ENCODE results near the gene DIS3L2. TPM values are rescaled to one million over a fixed set of nuclear protein-coding genes. Genes with fewer than 3 reads are reported as not detected.

The DIS3L2 gene
- total RNA-seq, 1 donor from 2014 or later, result 53.6 TPM

GRCh38 chr2:231992888-231993287, 31.4 kb downstream of the DIS3L2 start:
- H3K9me3 Mint-ChIP-seq, result no peaks in the 10 kb centered on the region
- H3K27me3 Mint-ChIP-seq, result no peaks in the 10 kb centered on the region
- H3K4me1 Mint-ChIP-seq (ENCODE audit: unreplicated experiment), result peaks cover 18% of the 10 kb centered on the region
- no peak overlapping the region for H3K27ac Mint-ChIP-seq
- TF ChIP-seq CTCF (conservative IDR thresholded peaks at IDR 0.05), result no peak
- DNase-seq (ENCODE audit: extremely low spot score, unreplicated experiment), result no peak
- no peaks in the 10 kb centered on the region for H3K36me3 Mint-ChIP-seq
- no peak overlapping the region for H3K4me3 Mint-ChIP-seq

- DNase-seq (ENCODE audit: extremely low spot score, unreplicated experiment), result no peak
- Mint-ChIP-seq H3K9me3 (no peaks in the 10 kb centered on the region), H3K4me1 (ENCODE audit: unreplicated experiment) (peaks cover 4% of the 10 kb centered on the region), H3K36me3 (no peaks in the 10 kb centered on the region), H3K27ac (no peak overlapping the region), H3K27me3 (no peaks in the 10 kb centered on the region), H3K4me3 (no peak overlapping the region)
- TF ChIP-seq CTCF (conservative IDR thresholded peaks at IDR 0.05), result no peak
These were observed 35.5 kb downstream of the DIS3L2 start for GRCh38 chr2:231996797-231997540.

GRCh38 chr2:231998046-231998445, 36.5 kb downstream of the DIS3L2 start:
- H3K4me3 Mint-ChIP-seq, result no peak overlapping the region
- no peaks in the 10 kb centered on the region for H3K36me3 Mint-ChIP-seq
- no peak overlapping the region for H3K27ac Mint-ChIP-seq
- no peaks in the 10 kb centered on the region for H3K27me3 Mint-ChIP-seq
- no peak for TF ChIP-seq CTCF (conservative IDR thresholded peaks at IDR 0.05)
- DNase-seq (ENCODE audit: extremely low spot score, unreplicated experiment), result no peak
- peaks cover 4% of the 10 kb centered on the region for H3K4me1 Mint-ChIP-seq (ENCODE audit: unreplicated experiment)
- no peaks in the 10 kb centered on the region for H3K9me3 Mint-ChIP-seq

GRCh38 chr2:232000439-232000838, 38.9 kb downstream of the DIS3L2 start:
- no peak for TF ChIP-seq CTCF (conservative IDR thresholded peaks at IDR 0.05)
- H3K4me1 Mint-ChIP-seq (ENCODE audit: unreplicated experiment), result peaks cover 4% of the 10 kb centered on the region
- no peaks in the 10 kb centered on the region for H3K9me3 Mint-ChIP-seq
- H3K36me3 Mint-ChIP-seq, result no peaks in the 10 kb centered on the region
- H3K27ac Mint-ChIP-seq, result no peak overlapping the region
- no peak for DNase-seq (ENCODE audit: extremely low spot score, unreplicated experiment)
- H3K27me3 Mint-ChIP-seq, result no peaks in the 10 kb centered on the region
- no peak overlapping the region for H3K4me3 Mint-ChIP-seq

GRCh38 chr2:232001073-232001472, 39.6 kb downstream of the DIS3L2 start:
- Mint-ChIP-seq H3K36me3 (no peaks in the 10 kb centered on the region), H3K27me3 (no peaks in the 10 kb centered on the region), H3K4me3 (no peak overlapping the region), H3K27ac (no peak overlapping the region), H3K9me3 (no peaks in the 10 kb centered on the region), H3K4me1 (ENCODE audit: unreplicated experiment) (peaks cover 4% of the 10 kb centered on the region)
- no peak for DNase-seq (ENCODE audit: extremely low spot score, unreplicated experiment)
- no peak for TF ChIP-seq CTCF (conservative IDR thresholded peaks at IDR 0.05)

Measured in type B pancreatic cell (in vitro differentiated cells).